Left lung (tissue), 10 donors: ENCODE measurements around the gene TSPO. TPM values are rescaled to one million over a fixed set of nuclear protein-coding genes. Genes with fewer than 3 reads are reported as not detected.
A peak's percentile ranks its signal among the peaks of the same experiment; 100 is the strongest.

Experiments used
- ATAC-seq: fragments of 200-7000 bp; cut with Tn5 transposase; one replicate; pipeline ENCODE4 v1.9.1; 2020; ENCODE audit warnings: moderate library complexity
- DNase-seq, 4 donors: peaks; one replicate each; pipeline ENCODE4 v3.0.0-alpha.2; 2013 to 2020
- H3K27ac ChIP-seq, 2 donors: fragments of 200-600 bp; sonication (generic) in 1 of 2; one replicate each; pipeline versions ENCODE4 v1.5.0 to v1.8.0; 2020 to 2021
- H3K27me3 ChIP-seq, 2 donors: fragments of 200-600 bp; sonication (generic) in 1 of 2; one replicate each; pipeline versions ENCODE4 v1.5.0 to v1.8.0; 2020 to 2021
- H3K36me3 ChIP-seq, 2 donors: fragments of 200-600 bp; sonication (generic) in 1 of 2; one replicate each; pipeline versions ENCODE4 v1.5.0 to v1.8.0; 2020 to 2021
- H3K4me1 ChIP-seq, 2 donors: fragments of 200-600 bp; one replicate each; pipeline ENCODE4 v1.8.0; 2021
- H3K4me3 ChIP-seq, 2 donors: fragments of 200-600 bp; sonication (generic) in 1 of 2; one replicate each; pipeline versions ENCODE4 v1.5.0 to v1.8.0; 2020 to 2021; ENCODE audit warnings: mild to moderate bottlenecking in 1 of 2
- H3K9me3 ChIP-seq, 2 donors: fragments of 200-600 bp; sonication (generic) in 1 of 2; one replicate each; pipeline versions ENCODE4 v1.5.0 to v1.8.0; 2020 to 2021
- CTCF ChIP-seq, 2 donors: fragments of 200-600 bp; sonication (generic) in 1 of 2; IDR thresholded peaks; one replicate each; pipeline versions ENCODE4 v1.5.0 to v1.8.0; 2021; ENCODE audit warnings: antibody characterized with exemption in 2 of 2
- intact Hi-C, 2 donors: fragments of 100-400 bp; cut with DNase I; formaldehyde crosslinking; loops; one replicate each; pipeline versions ENCODE4 v1.11.2 to v1.14.2; 2022
- polyA plus RNA-seq, 6 donors: library from polyadenylated mRNA; unstranded; fragments of 120-200 nt; gene quantifications; one replicate each; pipeline ENCODE4 v1.2.1, GENCODE V29; 2013; ENCODE audit not compliant: insufficient read length in 6 of 6
- total RNA-seq, 2 donors: library from RNA; stranded (reverse); fragmentation: NEBNext Ultra II Directional; extraction: Animal tissue kit (Norgen Biotek cat#: 25700); gene quantifications; one replicate each; pipeline ENCODE4 v1.2.1, GENCODE V29; 2021
- donor health status: DM: no; HTN: yes; CAD: no.
- donor health status: DM: no; HTN: no; CAD: no.

Gene TSPO
- total and polyA plus RNA-seq, 8 donors, result 29.0 to 276 (median 45.6) TPM

- Histone ChIP-seq H3K4me3 (no peak overlapping the region), H3K27me3 (peaks cover 0 to 6% of the 10 kb centered on the region in 2 donors), H3K4me1 (no peaks in the 10 kb centered on the region), H3K27ac (no peak overlapping the region), H3K9me3 (no peaks in the 10 kb centered on the region), H3K36me3 (no peaks in the 10 kb centered on the region)
- TF ChIP-seq CTCF (IDR thresholded peaks at IDR 0.05), result no peak
- intact Hi-C loops, result no loop called here
- ATAC-seq (no peak), DNase-seq (peak in 1 of 4 donors; percentile 23)
Measured at GRCh38 chr22:43199541-43199940, 48.2 kb downstream of the TSPO start.

GRCh38 chr22:43200031-43200430, 48.7 kb downstream of the TSPO start:
- H3K36me3 ChIP-seq, result no peaks in the 10 kb centered on the region
- no peaks in the 10 kb centered on the region for H3K4me1 ChIP-seq
- DNase-seq, result peak in 1 of 4 donors; percentile 71
- TF ChIP-seq CTCF (IDR thresholded peaks at IDR 0.05), result no peak
- H3K27me3 ChIP-seq, result peaks cover 0 to 6% of the 10 kb centered on the region in 2 donors
- intact Hi-C loops, result no loop called here
- ATAC-seq, result no peak
- no peak overlapping the region for H3K4me3 ChIP-seq
- no peaks in the 10 kb centered on the region for H3K9me3 ChIP-seq
- no peak overlapping the region for H3K27ac ChIP-seq

DNA sequence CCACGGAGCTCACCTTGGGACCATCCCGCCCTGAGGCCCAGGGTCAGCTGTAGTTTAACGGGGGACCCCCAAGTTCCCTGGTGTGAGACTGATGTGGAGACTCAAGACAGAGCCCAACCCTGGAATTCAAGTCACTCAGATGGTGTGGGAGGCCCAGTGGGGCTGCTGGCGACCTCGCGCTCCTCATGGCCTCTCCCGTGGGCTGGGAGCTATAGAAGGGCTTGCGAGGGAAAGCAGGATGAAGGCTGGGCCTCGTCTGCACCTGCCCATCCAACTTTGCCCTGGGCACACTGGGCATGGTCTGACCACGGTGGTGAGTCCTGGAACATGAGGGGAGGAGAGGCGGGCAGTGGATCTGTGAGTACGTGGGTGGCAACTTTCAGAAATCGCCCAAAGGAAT, 49.2 kb downstream of the TSPO start:
- no peak overlapping the region for H3K27ac ChIP-seq
- no peak for TF ChIP-seq CTCF (IDR thresholded peaks at IDR 0.05)
- H3K4me3 ChIP-seq, result no peak overlapping the region
- no peak for ATAC-seq
- intact Hi-C loops, result no loop called here
- no peaks in the 10 kb centered on the region for H3K4me1 ChIP-seq
- peaks cover 0 to 6% of the 10 kb centered on the region in 2 donors for H3K27me3 ChIP-seq
- H3K9me3 ChIP-seq, result no peaks in the 10 kb centered on the region
- no peaks in the 10 kb centered on the region for H3K36me3 ChIP-seq
- peak in 1 of 4 donors; percentile 46 for DNase-seq

- H3K4me1 ChIP-seq, result no peaks in the 10 kb centered on the region
- no peak for TF ChIP-seq CTCF (IDR thresholded peaks at IDR 0.05)
- H3K36me3 ChIP-seq, result no peaks in the 10 kb centered on the region
- no peaks in the 10 kb centered on the region for H3K9me3 ChIP-seq
- peaks cover 0 to 6% of the 10 kb centered on the region in 2 donors for H3K27me3 ChIP-seq
- no peak overlapping the region for H3K27ac ChIP-seq
- DNase-seq (peak in 1 of 4 donors; percentile 54), ATAC-seq (no peak)
- H3K4me3 ChIP-seq, result no peak overlapping the region
- intact Hi-C loops, result no loop called here
Measured at GRCh38 chr22:43201486-43202219, 50.3 kb downstream of the TSPO start.

GRCh38 chr22:43202326-43202725, 51.0 kb downstream of the TSPO start:
- Histone ChIP-seq H3K36me3 (no peaks in the 10 kb centered on the region), H3K27ac (no peak overlapping the region), H3K9me3 (no peaks in the 10 kb centered on the region), H3K27me3 (peaks cover 0 to 6% of the 10 kb centered on the region in 2 donors), H3K4me1 (no peaks in the 10 kb centered on the region), H3K4me3 (no peak overlapping the region)
- intact Hi-C loops, result no loop called here
- TF ChIP-seq CTCF (IDR thresholded peaks at IDR 0.05), result no peak
- DNase-seq, result peak in 1 of 4 donors; percentile 38
- ATAC-seq, result no peak
